ENCODE measurements around the gene ZDHHC11. TPM values are rescaled to one million over a fixed set of nuclear protein-coding genes. Genes with fewer than 3 reads are reported as not detected.

The ZDHHC11 gene
- total and polyA plus RNA-seq, 3 donors from 2014 or later, result 22.9 to 39.7 (median 37.2) TPM

DNA sequence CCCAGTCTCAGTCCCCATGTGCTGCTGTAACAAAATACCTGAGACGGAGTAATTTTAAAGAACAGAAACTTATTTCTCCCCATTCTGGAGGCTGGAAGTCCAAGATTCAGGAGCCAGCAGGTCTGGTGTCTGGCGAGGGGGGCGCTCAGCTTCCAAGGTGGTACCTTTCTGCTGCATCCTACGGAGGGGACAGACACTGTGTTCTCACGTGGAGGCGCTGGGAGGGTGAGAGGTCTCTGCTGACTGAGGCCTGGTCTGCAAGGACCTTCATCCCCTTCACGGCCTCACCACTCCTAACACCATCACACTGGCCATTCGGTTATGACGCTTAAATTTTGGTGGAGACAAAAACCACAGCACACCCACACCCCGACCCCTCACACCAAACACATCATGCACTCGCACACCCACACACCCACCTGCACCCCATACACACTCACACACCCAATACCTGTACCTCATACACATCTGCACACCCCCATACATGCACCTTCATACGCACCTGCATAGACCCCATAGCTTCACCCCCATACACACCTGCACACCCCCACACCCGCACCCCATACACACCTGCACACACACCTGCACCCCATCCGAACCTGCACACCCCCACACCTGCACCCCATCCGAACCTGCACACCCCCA lies 9.8 kb upstream of the ZDHHC11 start:
- H3K9me3 ChIP-seq, result no peaks in the 10 kb centered on the region
- peaks cover 6% of the 10 kb centered on the region for H3K4me1 ChIP-seq
- intact Hi-C loops (cut with DNase I; ENCODE audit: low total_unique reads), result no loop called here
- 88 to 95% methylated on average over 15 of the region's 15 CpGs for WGBS, 2 donors
- DNase-seq, result no peak
- no peaks in the 10 kb centered on the region for H3K36me3 ChIP-seq (ENCODE audit: low read depth, missing control alignments)
- H3K4me3 ChIP-seq, result no peak overlapping the region
- no peaks in the 10 kb centered on the region for H3K27me3 ChIP-seq
- H3K27ac ChIP-seq, result no peak overlapping the region
- no peak for TF ChIP-seq CTCF (IDR thresholded peaks at IDR 0.05)
- TF ChIP-seq POLR2A (IDR thresholded peaks at IDR 0.05), result no peak

GRCh38 chr5:859798-860296 lies 9.1 kb upstream of the ZDHHC11 start:
- TF ChIP-seq CTCF (IDR thresholded peaks at IDR 0.05) (no peak), POLR2A (IDR thresholded peaks at IDR 0.05) (no peak)
- DNase-seq, result no peak
- H3K4me3 ChIP-seq, result no peak overlapping the region
- no peaks in the 10 kb centered on the region for H3K9me3 ChIP-seq
- H3K27ac ChIP-seq, result no peak overlapping the region
- intact Hi-C loops (cut with DNase I; ENCODE audit: low total_unique reads), result no loop called here
- 77 to 86% methylated on average over 12 to 16 of the region's 16 CpGs for WGBS, 2 donors
- H3K27me3 ChIP-seq, result no peaks in the 10 kb centered on the region
- peaks cover under 1% of the 10 kb centered on the region for H3K4me1 ChIP-seq
- H3K36me3 ChIP-seq (ENCODE audit: low read depth, missing control alignments), result no peaks in the 10 kb centered on the region

DNA sequence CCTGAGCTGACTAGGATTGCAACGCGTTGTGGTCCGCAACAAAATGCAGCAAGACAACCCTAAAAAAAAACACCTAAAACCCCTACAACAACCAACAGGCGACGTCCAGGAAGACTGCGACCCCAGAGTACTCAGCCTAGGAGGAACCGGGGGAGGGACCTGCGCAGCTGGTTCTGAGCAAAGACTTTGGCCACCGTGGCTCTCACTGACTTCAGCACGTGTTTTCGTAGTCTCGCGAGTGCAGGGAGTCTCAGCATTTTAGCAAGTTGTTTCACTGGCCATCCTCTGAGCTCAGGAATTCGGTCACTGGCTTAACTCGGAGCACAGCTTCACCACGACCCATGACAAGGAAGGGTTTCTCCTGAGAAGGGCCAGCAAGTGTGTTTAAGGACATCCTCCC lies 8.6 kb upstream of the ZDHHC11 start:
- Histone ChIP-seq H3K36me3 (ENCODE audit: low read depth, missing control alignments) (no peaks in the 10 kb centered on the region), H3K4me1 (no peaks in the 10 kb centered on the region), H3K27me3 (no peaks in the 10 kb centered on the region), H3K27ac (no peak overlapping the region), H3K9me3 (no peaks in the 10 kb centered on the region), H3K4me3 (no peak overlapping the region)
- WGBS, 2 donors, result 74 to 83% methylated on average over 16 of the region's 16 CpGs
- intact Hi-C loops (cut with DNase I; ENCODE audit: low total_unique reads), result no loop called here
- DNase-seq, result no peak
- TF ChIP-seq CTCF (IDR thresholded peaks at IDR 0.05) (no peak), POLR2A (IDR thresholded peaks at IDR 0.05) (no peak)

GRCh38 chr5:858726-859125 lies 7.9 kb upstream of the ZDHHC11 start:
- Histone ChIP-seq H3K36me3 (ENCODE audit: low read depth, missing control alignments) (no peaks in the 10 kb centered on the region), H3K27me3 (no peaks in the 10 kb centered on the region), H3K4me1 (no peaks in the 10 kb centered on the region), H3K27ac (no peak overlapping the region), H3K9me3 (no peaks in the 10 kb centered on the region), H3K4me3 (no peak overlapping the region)
- intact Hi-C loops (cut with DNase I; ENCODE audit: low total_unique reads), result no loop called here
- DNase-seq, result no peak
- whole genome bisulfite sequencing, 2 donors, result 91 to 92% methylated on average over 11 of the region's 11 CpGs
- TF ChIP-seq CTCF (IDR thresholded peaks at IDR 0.05) (no peak), POLR2A (IDR thresholded peaks at IDR 0.05) (no peak)
